ENCODE measurements around the gene PITX2.

GRCh38 chr4:110634350-110635162 lies 11.7 kb upstream of the PITX2 start:
- TF ChIP-seq CTCF (conservative IDR thresholded peaks at IDR 0.05; ENCODE audit: low read depth, low read length) (no peak), EZH2 (IDR thresholded peaks at IDR 0.05; ENCODE audit: borderline replicate concordance, low read depth, low read length, poor library complexity, severe bottlenecking) (no peak)

Measured in A673 (cell line).